OCI-LY1 (cell line): ENCODE measurements around the gene PTPN13.

Experiments
- CTCF ChIP-seq: fragments of 200-600 bp; sonication (generic), shearing (Covaris generic); IDR thresholded peaks from 2 replicates; pipeline ENCODE4 v1.5.1; 2017; ENCODE audit warnings: mild to moderate bottlenecking, antibody characterized with exemption, low read length, moderate library complexity, mixed read lengths
- EZH2 ChIP-seq: fragments of 200-600 bp; sonication (generic), shearing (Covaris generic); IDR thresholded peaks from 2 replicates; pipeline ENCODE4 v1.8.0; 2017; ENCODE audit warnings: borderline replicate concordance, mixed run types, mild to moderate bottlenecking, antibody characterized with exemption, low read length, moderate library complexity, mixed read lengths

DNA sequence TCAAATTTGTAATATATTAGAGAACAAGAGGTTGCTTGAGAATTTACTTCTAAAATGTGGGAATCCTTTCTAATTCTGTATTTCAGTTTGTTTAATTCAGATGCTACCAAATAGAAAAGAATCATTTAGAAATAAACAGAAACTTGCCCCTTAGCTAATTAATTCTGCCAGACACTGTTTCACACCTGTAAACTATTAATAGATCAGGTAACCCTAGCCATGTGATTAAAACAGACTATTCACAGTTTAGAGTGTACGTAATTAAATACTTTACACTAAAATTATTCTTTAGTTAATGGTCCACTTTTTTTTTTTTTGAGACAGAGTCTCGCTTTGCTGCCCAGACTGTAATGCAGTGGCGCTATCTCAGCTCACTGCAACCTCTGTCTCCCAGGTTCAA, 124.0 kb downstream of the PTPN13 start:
- TF ChIP-seq CTCF (no peak), EZH2 (no peak)
